Left ventricle myocardium inferior (tissue), 1 donor: ENCODE measurements around the gene STK35. TPM values are rescaled to one million over a fixed set of nuclear protein-coding genes. Genes with fewer than 3 reads are reported as not detected.

Experiments
- DNase-seq: peaks from one replicate; pipeline ENCODE4 v3.0.0-alpha.2; 2020
- H3K27ac ChIP-seq: fragments of 200-600 bp; replicated peaks from 2 replicates; pipeline ENCODE4 v1.8.0; 2021
- H3K27me3 ChIP-seq: fragments of 200-600 bp; 2 replicates; pipeline ENCODE4 v1.8.0; 2021; ENCODE audit warnings: low read depth
- H3K36me3 ChIP-seq: fragments of 200-600 bp; 2 replicates; pipeline ENCODE4 v1.8.0; 2021
- H3K4me1 ChIP-seq: fragments of 200-600 bp; 2 replicates; pipeline ENCODE4 v1.8.0; 2021
- H3K4me3 ChIP-seq: fragments of 200-600 bp; 2 replicates; pipeline ENCODE4 v1.8.0; 2021; ENCODE audit warnings: mild to moderate bottlenecking, moderate library complexity
- H3K9me3 ChIP-seq: fragments of 200-600 bp; replicated peaks from 2 replicates; pipeline ENCODE4 v1.8.0; 2021
- CTCF ChIP-seq: fragments of 200-600 bp; IDR thresholded peaks from 2 replicates; pipeline ENCODE4 v1.8.0; 2021; ENCODE audit warnings: antibody characterized with exemption, mild to moderate bottlenecking, borderline replicate concordance
- intact Hi-C: fragments of 100-400 bp; cut with micrococcal nuclease; formaldehyde crosslinking; loops from one replicate; pipeline ENCODE4 v1.11.0; 2022
- total RNA-seq: library from RNA; stranded (reverse); fragmentation: NEBNext Ultra II Directional; extraction: Animal tissue kit (Norgen Biotek cat#: 25700); gene quantifications from one replicate; pipeline ENCODE4 v1.2.1, GENCODE V29; 2021
- donor health status: DM: no; HTN: yes; CAD: no; lungs with severe emphysema.

Gene STK35
- total RNA-seq, 1 donor from 2014 or later, result 13.9 TPM

GRCh38 chr20:2172305-2173175 lies 70.9 kb downstream of the STK35 start:
- Histone ChIP-seq H3K9me3 (no peaks in the 10 kb centered on the region), H3K4me1 (peaks cover 16% of the 10 kb centered on the region), H3K36me3 (no peaks in the 10 kb centered on the region), H3K27ac (no peak overlapping the region), H3K27me3 (no peaks in the 10 kb centered on the region), H3K4me3 (peak overlapping the region; percentile 14)
- peak; percentile 90 for TF ChIP-seq CTCF
- DNase-seq, result peak; percentile 65
- intact Hi-C loops, result loop anchor here (5.0 kb wide), 2 partner anchors 85 to 205 kb away; no protein-coding TSS in a partner anchor

- H3K27me3 ChIP-seq, result no peaks in the 10 kb centered on the region
- no peak for DNase-seq
- no peak overlapping the region for H3K27ac ChIP-seq
- H3K4me1 ChIP-seq, result peaks cover 16% of the 10 kb centered on the region
- H3K4me3 ChIP-seq, result no peak overlapping the region
- intact Hi-C loops, result loop anchor here (5.0 kb wide), 2 partner anchors 86 to 206 kb away; no protein-coding TSS in a partner anchor
- no peak for TF ChIP-seq CTCF
- no peaks in the 10 kb centered on the region for H3K36me3 ChIP-seq
- no peaks in the 10 kb centered on the region for H3K9me3 ChIP-seq
Measured at GRCh38 chr20:2173186-2173585, 71.6 kb downstream of the STK35 start.

- no peaks in the 10 kb centered on the region for H3K27me3 ChIP-seq
- intact Hi-C loops, result loop anchor here (5.0 kb wide), 2 partner anchors 87 to 207 kb away; no protein-coding TSS in a partner anchor
- peaks cover 16% of the 10 kb centered on the region for H3K4me1 ChIP-seq
- DNase-seq, result no peak
- no peak for TF ChIP-seq CTCF
- H3K27ac ChIP-seq, result no peak overlapping the region
- no peaks in the 10 kb centered on the region for H3K36me3 ChIP-seq
- no peaks in the 10 kb centered on the region for H3K9me3 ChIP-seq
- H3K4me3 ChIP-seq, result no peak overlapping the region
Measured at GRCh38 chr20:2174067-2174466, 72.4 kb downstream of the STK35 start.

GRCh38 chr20:2176946-2177345 lies 75.3 kb downstream of the STK35 start:
- Histone ChIP-seq H3K4me3 (no peak overlapping the region), H3K36me3 (no peaks in the 10 kb centered on the region), H3K27me3 (no peaks in the 10 kb centered on the region), H3K9me3 (no peaks in the 10 kb centered on the region), H3K4me1 (peaks cover 16% of the 10 kb centered on the region), H3K27ac (no peak overlapping the region)
- no peak for DNase-seq
- no peak for TF ChIP-seq CTCF
- intact Hi-C loops, result no loop called here

GRCh38 chr20:2178318-2179232 lies 76.9 kb downstream of the STK35 start:
- no peak for TF ChIP-seq CTCF
- intact Hi-C loops, result no loop called here
- H3K27me3 ChIP-seq, result no peaks in the 10 kb centered on the region
- H3K4me1 ChIP-seq, result peaks cover 10% of the 10 kb centered on the region
- no peaks in the 10 kb centered on the region for H3K9me3 ChIP-seq
- no peak overlapping the region for H3K27ac ChIP-seq
- no peak for DNase-seq
- no peaks in the 10 kb centered on the region for H3K36me3 ChIP-seq
- H3K4me3 ChIP-seq, result no peak overlapping the region
